ENCODE results near the gene PPP2CA. TPM values are rescaled to one million over a fixed set of nuclear protein-coding genes. Genes with fewer than 3 reads are reported as not detected.

Gene PPP2CA
- total and polyA plus RNA-seq, 2 of the 4 experiments (the other 2 are of a cell fraction): 70.6 to 73.6 TPM

GRCh38 chr5:134227776-134228175 lies 1.9 kb upstream of the PPP2CA start:
- Histone ChIP-seq H4K5ac (ENCODE audit: low read depth, low read length) (no peak overlapping the region), H2AK5ac (ENCODE audit: low read depth, low read length) (no peak overlapping the region), H4K8ac (ENCODE audit: low read depth in 2 of 2, low read length in 2 of 2) (no peak overlapping the region), H2BK120ac (ENCODE audit: low read depth, low read length) (no peak overlapping the region), H3K18ac (ENCODE audit: low read depth, low read length) (no peak overlapping the region), H2AK9ac (replicated peaks; ENCODE audit: low read depth, low read length, poor library complexity) (no peak overlapping the region), H3K9me1 (ENCODE audit: insufficient read depth, low read length) (no peaks in the 10 kb centered on the region), H3K4me1 (ENCODE audit: control insufficient read depth, insufficient read depth, low read length) (peaks cover 6% of the 10 kb centered on the region), H3K4me3 (ENCODE audit: insufficient read depth, low read depth, low read length) (no peak overlapping the region), H2BK20ac (ENCODE audit: low read depth, low read length) (no peak overlapping the region), H3K36me3 (ENCODE audit: control insufficient read depth, insufficient read depth, low read length) (no peaks in the 10 kb centered on the region), H3K27ac (ENCODE audit: insufficient read depth, low read length) (no peak overlapping the region), H3K56ac (ENCODE audit: extremely low read depth, insufficient read depth, low read length) (no peak overlapping the region), H2BK5ac (ENCODE audit: low read depth, low read length, poor library complexity, severe bottlenecking) (no peak overlapping the region), H3K79me1 (ENCODE audit: low read depth in 1 of 2, low read length in 2 of 2) (peaks cover 11 to 16% of the 10 kb centered on the region in 2 experiments; a peak in 3 of 4 replicates), H3K23ac (ENCODE audit: low read depth, low read length) (no peak overlapping the region), H4K20me1 (ENCODE audit: insufficient read depth, low read length) (peaks cover 30% of the 10 kb centered on the region), H3K9me3 (ENCODE audit: control insufficient read depth, insufficient read depth, low read length) (no peaks in the 10 kb centered on the region), H3K27me3 (ENCODE audit: control insufficient read depth, insufficient read depth, low read length) (no peaks in the 10 kb centered on the region), H3K14ac (replicated peaks; ENCODE audit: low read depth, low read length) (no peak overlapping the region), H4K91ac (ENCODE audit: insufficient read depth, low read depth, low read length) (no peak overlapping the region), H3K4me2 (ENCODE audit: low read depth, low read length) (no peak overlapping the region), H2BK15ac (ENCODE audit: low read depth, low read length) (no peak overlapping the region), H2AFZ (replicated peaks; ENCODE audit: low read length, poor library complexity) (no peak overlapping the region), H3K9ac (ENCODE audit: low read depth, low read length) (no peak overlapping the region), H3K4ac (ENCODE audit: low read depth, low read length) (no peak overlapping the region)
- no CpG with 5 or more reads among the region's 3 CpGs for WGBS, 2 experiments (ENCODE audit: extremely low coverage in 2 of 2, insufficient read length in 1 of 2)
- no TSS peak for BruUV-seq (replicated peaks)
- CTCF ChIA-PET: no interaction called here
- POLR2A ChIA-PET (ENCODE audit: unreplicated experiment): interaction anchor here (0.6 kb wide), 1 partner anchor 359 kb away, joined by 3 read pairs; no protein-coding TSS in a partner anchor
- no peak for ATAC-seq (ENCODE audit: low read depth)
- dilution Hi-C loops (cut with HindIII; ENCODE audit: low sequenced_read_pairs, unreplicated experiment) (no loop called here), in situ Hi-C loops (cut with MboI; ENCODE audit: low sequenced_read_pairs) (no loop called here), intact Hi-C loops (cut with micrococcal nuclease) (no loop called here)
- no peak for TF ChIP-seq MAFK (IDR thresholded peaks at IDR 0.05; ENCODE audit: low read depth, low read length)
- TF ChIP-seq POLR2A (IDR thresholded peaks at IDR 0.05; ENCODE audit: low read depth, low read length): no peak
- TF ChIP-seq CHD1 (IDR thresholded peaks at IDR 0.05; ENCODE audit: low read depth, low read length): no peak
- no peak for TF ChIP-seq CEBPB (IDR thresholded peaks at IDR 0.05; ENCODE audit: low read depth, low read length)
- no peak for TF ChIP-seq BHLHE40 (IDR thresholded peaks at IDR 0.05; ENCODE audit: low read depth, low read length)
- no peak for TF ChIP-seq RFX5 (IDR thresholded peaks at IDR 0.05; ENCODE audit: low read depth, low read length)
- TF ChIP-seq SMC3 (IDR thresholded peaks at IDR 0.05; ENCODE audit: low read depth, low read length): no peak
- TF ChIP-seq, protein P1, sequence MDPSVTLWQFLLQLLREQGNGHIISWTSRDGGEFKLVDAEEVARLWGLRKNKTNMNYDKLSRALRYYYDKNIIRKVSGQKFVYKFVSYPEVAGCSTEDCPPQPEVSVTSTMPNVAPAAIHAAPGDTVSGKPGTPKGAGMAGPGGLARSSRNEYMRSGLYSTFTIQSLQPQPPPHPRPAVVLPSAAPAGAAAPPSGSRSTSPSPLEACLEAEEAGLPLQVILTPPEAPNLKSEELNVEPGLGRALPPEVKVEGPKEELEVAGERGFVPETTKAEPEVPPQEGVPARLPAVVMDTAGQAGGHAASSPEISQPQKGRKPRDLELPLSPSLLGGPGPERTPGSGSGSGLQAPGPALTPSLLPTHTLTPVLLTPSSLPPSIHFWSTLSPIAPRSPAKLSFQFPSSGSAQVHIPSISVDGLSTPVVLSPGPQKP (IDR thresholded peaks at IDR 0.05; ENCODE audit: borderline replicate concordance, low read depth, low read length): no peak
- DNase-seq: no peak

All from IMR-90 (cell line).